ENCODE measurements around the gene DENND2A.

DENND2A gene

DNA sequence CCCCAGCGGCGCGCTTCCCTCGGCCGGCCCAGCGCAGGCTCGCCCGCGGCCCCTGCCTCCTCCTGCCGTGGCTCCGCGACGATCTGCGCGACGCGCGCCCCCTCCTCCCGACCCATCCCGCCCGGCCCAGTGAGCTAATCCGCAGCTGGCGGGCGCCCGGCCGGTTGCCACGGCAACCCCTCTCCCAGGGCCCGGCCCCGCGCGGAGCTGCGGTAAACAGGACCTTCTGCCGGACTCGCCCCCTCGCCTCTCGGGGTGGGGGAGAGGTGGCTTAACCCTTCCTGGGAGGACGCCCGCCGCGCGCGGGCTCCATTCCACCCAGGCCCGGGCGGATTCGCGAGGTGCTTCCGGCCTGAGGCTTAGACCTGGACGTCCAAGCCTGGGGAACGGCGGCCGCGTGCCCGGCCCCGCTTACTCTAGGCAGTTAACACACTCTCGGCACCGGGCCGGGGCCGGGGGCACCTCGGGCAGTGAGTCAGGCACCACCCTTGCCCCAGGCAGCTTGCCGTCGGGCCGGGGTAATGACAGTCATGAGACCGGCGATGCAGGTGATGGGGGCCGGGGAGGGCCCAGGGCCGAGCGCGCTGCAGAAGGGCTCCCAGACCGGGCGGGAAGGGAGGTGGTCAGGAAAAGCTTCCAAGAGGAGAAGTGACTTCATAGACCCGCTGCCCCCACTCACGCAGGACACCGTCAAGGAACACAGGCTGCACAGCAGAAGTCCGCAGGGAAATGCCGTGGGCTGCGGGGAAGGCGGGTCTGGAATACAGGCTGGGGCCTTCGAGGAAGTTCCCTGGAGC is at the start of gene DENND2A:
Gene DENND2A (minus strand): TSS at position 87 of the 797 bp plus-strand sequence. CDS start 38,416 bp downstream, outside the sequence.
- DNase-seq (ENCODE audit: extremely low spot score) = peak; percentile 45
- TF ChIP-seq, protein P1, sequence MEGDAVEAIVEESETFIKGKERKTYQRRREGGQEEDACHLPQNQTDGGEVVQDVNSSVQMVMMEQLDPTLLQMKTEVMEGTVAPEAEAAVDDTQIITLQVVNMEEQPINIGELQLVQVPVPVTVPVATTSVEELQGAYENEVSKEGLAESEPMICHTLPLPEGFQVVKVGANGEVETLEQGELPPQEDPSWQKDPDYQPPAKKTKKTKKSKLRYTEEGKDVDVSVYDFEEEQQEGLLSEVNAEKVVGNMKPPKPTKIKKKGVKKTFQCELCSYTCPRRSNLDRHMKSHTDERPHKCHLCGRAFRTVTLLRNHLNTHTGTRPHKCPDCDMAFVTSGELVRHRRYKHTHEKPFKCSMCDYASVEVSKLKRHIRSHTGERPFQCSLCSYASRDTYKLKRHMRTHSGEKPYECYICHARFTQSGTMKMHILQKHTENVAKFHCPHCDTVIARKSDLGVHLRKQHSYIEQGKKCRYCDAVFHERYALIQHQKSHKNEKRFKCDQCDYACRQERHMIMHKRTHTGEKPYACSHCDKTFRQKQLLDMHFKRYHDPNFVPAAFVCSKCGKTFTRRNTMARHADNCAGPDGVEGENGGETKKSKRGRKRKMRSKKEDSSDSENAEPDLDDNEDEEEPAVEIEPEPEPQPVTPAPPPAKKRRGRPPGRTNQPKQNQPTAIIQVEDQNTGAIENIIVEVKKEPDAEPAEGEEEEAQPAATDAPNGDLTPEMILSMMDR (IDR thresholded peaks at IDR 0.05; ENCODE audit: control extremely low read depth, extremely low read depth, low read depth, missing control alignments) = no peak
- POLR2A ChIA-PET = no interaction called here
- CTCF ChIA-PET = interaction anchor here (1.4 kb wide), 1 partner anchor 12 kb away, joined by 5 read pairs; no protein-coding TSS in a partner anchor

- POLR2A ChIA-PET = no interaction called here
- no peak for DNase-seq (ENCODE audit: extremely low spot score)
- TF ChIP-seq, protein P1 (IDR thresholded peaks at IDR 0.05; ENCODE audit: control extremely low read depth, extremely low read depth, low read depth, missing control alignments) = no peak
- CTCF ChIA-PET = no interaction called here
Measured at GRCh38 chr7:140689199-140690152, 48.9 kb upstream of the DENND2A start.

GRCh38 chr7:140688341-140688740 is 47.7 kb upstream of the DENND2A start:
- CTCF ChIA-PET = interaction anchor here (4.5 kb wide), 1 partner anchor 13 kb away, joined by 23 read pairs; no protein-coding TSS in a partner anchor
- no peak for DNase-seq (ENCODE audit: extremely low spot score)
- TF ChIP-seq, protein P1 (IDR thresholded peaks at IDR 0.05; ENCODE audit: control extremely low read depth, extremely low read depth, low read depth, missing control alignments) = no peak
- POLR2A ChIA-PET = no interaction called here

- CTCF ChIA-PET = interaction anchor here (4.5 kb wide), 1 partner anchor 12 kb away, joined by 23 read pairs; no protein-coding TSS in a partner anchor
- POLR2A ChIA-PET = no interaction called here
- TF ChIP-seq, protein P1 (IDR thresholded peaks at IDR 0.05; ENCODE audit: control extremely low read depth, extremely low read depth, low read depth, missing control alignments) = no peak
- no peak for DNase-seq (ENCODE audit: extremely low spot score)
Measured at GRCh38 chr7:140686921-140687320, 46.3 kb upstream of the DENND2A start.

DNA sequence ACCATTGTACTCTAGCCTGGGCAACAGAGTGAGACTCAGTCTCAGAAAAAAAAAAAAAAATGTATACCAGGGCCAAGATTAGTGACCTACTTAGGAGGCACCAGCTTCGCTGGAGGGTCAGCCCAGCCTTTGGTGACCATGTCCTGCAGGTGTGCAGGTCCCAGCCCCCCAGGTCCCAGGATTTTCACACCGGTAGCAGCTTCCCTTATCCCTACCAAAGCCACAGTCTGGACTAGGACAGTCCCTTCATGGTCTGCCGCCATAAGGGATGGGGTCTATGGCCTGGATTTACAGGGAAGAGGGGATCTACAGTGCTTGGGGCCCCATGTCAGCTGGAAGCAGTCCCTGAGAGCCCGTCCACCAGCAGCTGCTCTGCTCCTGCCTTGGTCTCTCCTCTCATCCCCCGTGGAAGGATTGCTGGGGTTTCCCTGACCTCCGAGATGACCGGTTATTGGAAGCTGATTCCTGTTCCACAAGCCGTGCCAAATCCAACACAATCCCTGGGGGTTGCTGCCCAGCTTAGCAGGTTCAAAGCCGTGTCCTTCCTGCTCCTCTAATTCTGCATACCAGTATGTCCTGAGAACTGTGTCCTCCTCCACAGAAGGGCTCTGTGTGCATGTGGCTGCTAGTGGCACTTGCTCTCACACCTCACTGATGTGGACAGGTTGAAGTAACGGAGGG is 44.9 kb upstream of the DENND2A start:
- no peak for DNase-seq (ENCODE audit: extremely low spot score)
- ChIA-PET CTCF (interaction anchor here (1.3 to 4.5 kb wide), 3 partner anchors 9 to 11 kb away, joined by 4 to 23 read pairs (median 5); partner anchors contain the start of gene NDUFB2), POLR2A (no interaction called here)
- TF ChIP-seq, protein P1 (IDR thresholded peaks at IDR 0.05; ENCODE audit: control extremely low read depth, extremely low read depth, low read depth, missing control alignments) = no peak
